CD14-positive monocyte (primary cell): Measurements from ENCODE around the gene CIAO2A. TPM values are rescaled to one million over a fixed set of nuclear protein-coding genes. Genes with fewer than 3 reads are reported as not detected.

ENCODE experiments used
- DNase-seq, 3 donors: peaks; one replicate each; pipeline ENCODE4 v3.0.0-alpha.2; 2011 to 2022
- H2AFZ ChIP-seq: 2 replicates; pipeline ENCODE4 v1.6.0; 2012; ENCODE audit warnings: mild to moderate bottlenecking, low read depth, low read length, inconsistent platforms; ENCODE audit not compliant: insufficient read depth, poor library complexity, severe bottlenecking
- H3K27ac ChIP-seq, 2 donors: 1 replicate in 1 of 2; 2 replicates in 1 of 2; pipeline ENCODE4 v1.5.1; 2012 to 2013; ENCODE audit warnings: low read length in 2 of 2, control low read depth in 1 of 2, inconsistent platforms in 1 of 2, low read depth in 1 of 2, mild to moderate bottlenecking in 1 of 2
- H3K27me3 ChIP-seq, 2 donors: one replicate each; pipeline versions ENCODE4 v1.6.0 to v1.6.1; 2011 to 2013; ENCODE audit warnings: low read length in 2 of 2; ENCODE audit not compliant: control insufficient read depth in 2 of 2, insufficient read depth in 2 of 2
- H3K36me3 ChIP-seq, 2 donors: replicated peaks in 1 of 2; 1 replicate in 1 of 2; 2 replicates in 1 of 2; pipeline versions ENCODE4 v1.5.1 to v1.6.1; 2012 to 2013; ENCODE audit warnings: low read length in 2 of 2, control low read depth in 1 of 2, inconsistent platforms in 1 of 2, mild to moderate bottlenecking in 1 of 2; ENCODE audit not compliant: insufficient read depth in 2 of 2, control insufficient read depth in 1 of 2
- H3K4me1 ChIP-seq, 2 donors: 1 replicate in 1 of 2; 2 replicates in 1 of 2; pipeline versions ENCODE4 v1.5.1 to v1.6.1; 2012 to 2013; ENCODE audit warnings: low read length in 2 of 2, control low read depth in 1 of 2, inconsistent platforms in 1 of 2, mild to moderate bottlenecking in 1 of 2, moderate library complexity in 1 of 2; ENCODE audit not compliant: insufficient read depth in 2 of 2, control insufficient read depth in 1 of 2
- H3K4me2 ChIP-seq: replicated peaks from 2 replicates; pipeline ENCODE3; 2012; ENCODE audit warnings: low read length, moderate library complexity, mild to moderate bottlenecking; ENCODE audit not compliant: poor library complexity, severe bottlenecking; ENCODE audit errors: extremely low read depth
- H3K4me3 ChIP-seq, 3 experiments: fragments of 200-600 bp in 1 of 3; sonication (generic) in 1 of 3; replicated peaks in 1 of 3; 1 replicate in 2 of 3; 2 replicates in 1 of 3; pipeline ENCODE4 v1.5.1; 2011 to 2013; ENCODE audit warnings: low read length in 3 of 3, mild to moderate bottlenecking in 3 of 3, control low read depth in 2 of 3, low read depth in 2 of 3, inconsistent platforms in 1 of 3, moderate library complexity in 1 of 3
- H3K79me2 ChIP-seq: 2 replicates; pipeline ENCODE4 v1.6.0; 2012; ENCODE audit warnings: mild to moderate bottlenecking, control low read depth, inconsistent platforms, low read length, moderate library complexity; ENCODE audit not compliant: insufficient read depth
- H3K9ac ChIP-seq: 2 replicates; pipeline ENCODE4 v1.6.0; 2017; ENCODE audit warnings: low read length, mild to moderate bottlenecking; ENCODE audit not compliant: insufficient read depth, poor library complexity, severe bottlenecking
- H3K9me3 ChIP-seq, 2 donors: replicated peaks in 1 of 2; 1 replicate in 1 of 2; 2 replicates in 1 of 2; pipeline versions ENCODE4 v1.5.1 to v1.6.1; 2012 to 2013; ENCODE audit warnings: low read length in 2 of 2, control low read depth in 1 of 2; ENCODE audit not compliant: control insufficient read depth in 1 of 2, insufficient read depth in 1 of 2
- H4K20me1 ChIP-seq: 2 replicates; pipeline ENCODE4 v1.6.0; 2012; ENCODE audit warnings: mild to moderate bottlenecking, low read length, control low read depth, moderate library complexity; ENCODE audit not compliant: insufficient read depth
- H3K27ac Mint-ChIP-seq, 7 donors: one replicate each; pipeline ENCODE4 v1.8.0; 2020; ENCODE audit warnings: mild to moderate bottlenecking in 7 of 7, mixed read lengths in 7 of 7, moderate library complexity in 6 of 7, inconsistent platforms in 2 of 7
- H3K27me3 Mint-ChIP-seq, 3 donors: one replicate each; pipeline ENCODE4 v1.8.0; 2021 to 2022; ENCODE audit warnings: low read depth in 3 of 3, mild to moderate bottlenecking in 3 of 3, mixed read lengths in 3 of 3, moderate library complexity in 3 of 3, inconsistent platforms in 1 of 3
- H3K36me3 Mint-ChIP-seq, 2 donors: one replicate each; pipeline ENCODE4 v1.8.0; 2020; ENCODE audit warnings: mixed read lengths in 2 of 2, inconsistent platforms in 1 of 2, mild to moderate bottlenecking in 1 of 2
- H3K4me1 Mint-ChIP-seq: one replicate; pipeline ENCODE4 v1.8.0; 2020; ENCODE audit warnings: mild to moderate bottlenecking, mixed read lengths
- H3K4me3 Mint-ChIP-seq, 2 donors: one replicate each; pipeline ENCODE4 v1.8.0; 2020; ENCODE audit warnings: mild to moderate bottlenecking in 2 of 2, mixed read lengths in 2 of 2, moderate library complexity in 1 of 2
- H3K9me3 Mint-ChIP-seq, 7 donors: one replicate each; pipeline ENCODE4 v1.8.0; 2020 to 2022; ENCODE audit warnings: mixed read lengths in 7 of 7, mild to moderate bottlenecking in 6 of 7, moderate library complexity in 6 of 7, inconsistent platforms in 2 of 7
- WGBS: methylation state at CpG from one replicate; pipeline ENCODE4 v1.1.5; 2013; ENCODE audit warnings: missing lambda C conversion rate; ENCODE audit not compliant: insufficient coverage; 5-methylcytosine and 5-hydroxymethylcytosine counted together
- intact Hi-C, 2 donors: fragments of 100-400 bp; cut with micrococcal nuclease; formaldehyde crosslinking; loops; one replicate each; pipeline versions ENCODE4 v1.15.0 to v1.15.1; 2023
- polyA plus RNA-seq, 3 donors: library from polyadenylated mRNA; depleted of rRNA in 1 of 3; unstranded in 2 of 3; stranded (reverse) in 1 of 3; fragments of 300-500 nt in 2 of 3; fragments of >200 nt in 1 of 3; fragmentation: Illumina TruSeq in 2 of 3; gene quantifications; 1 replicate in 2 of 3; 2 replicates in 1 of 3; pipeline ENCODE4 v1.2.3, GENCODE V29; 2012 to 2021
- TF ChIP-seq, protein P1 (sequence below): fragments of 200-600 bp; IDR thresholded peaks from one replicate; pipeline ENCODE4 v1.8.0; 2022; ENCODE audit warnings: antibody characterized with exemption, mild to moderate bottlenecking

The CIAO2A gene
- polyA plus RNA-seq, 3 donors: 98.2 to 265 (median 261) TPM

- TF ChIP-seq, protein P1, sequence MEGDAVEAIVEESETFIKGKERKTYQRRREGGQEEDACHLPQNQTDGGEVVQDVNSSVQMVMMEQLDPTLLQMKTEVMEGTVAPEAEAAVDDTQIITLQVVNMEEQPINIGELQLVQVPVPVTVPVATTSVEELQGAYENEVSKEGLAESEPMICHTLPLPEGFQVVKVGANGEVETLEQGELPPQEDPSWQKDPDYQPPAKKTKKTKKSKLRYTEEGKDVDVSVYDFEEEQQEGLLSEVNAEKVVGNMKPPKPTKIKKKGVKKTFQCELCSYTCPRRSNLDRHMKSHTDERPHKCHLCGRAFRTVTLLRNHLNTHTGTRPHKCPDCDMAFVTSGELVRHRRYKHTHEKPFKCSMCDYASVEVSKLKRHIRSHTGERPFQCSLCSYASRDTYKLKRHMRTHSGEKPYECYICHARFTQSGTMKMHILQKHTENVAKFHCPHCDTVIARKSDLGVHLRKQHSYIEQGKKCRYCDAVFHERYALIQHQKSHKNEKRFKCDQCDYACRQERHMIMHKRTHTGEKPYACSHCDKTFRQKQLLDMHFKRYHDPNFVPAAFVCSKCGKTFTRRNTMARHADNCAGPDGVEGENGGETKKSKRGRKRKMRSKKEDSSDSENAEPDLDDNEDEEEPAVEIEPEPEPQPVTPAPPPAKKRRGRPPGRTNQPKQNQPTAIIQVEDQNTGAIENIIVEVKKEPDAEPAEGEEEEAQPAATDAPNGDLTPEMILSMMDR: no peak
- H3K27me3 ChIP-seq: no peaks in the 10 kb centered on the region
- Mint-ChIP-seq H3K36me3 (peaks cover 44% of the 10 kb centered on the region in 2 donors), H3K9me3 (peaks cover 0 to 2% (median 0%) of the 10 kb centered on the region in 7 donors), H3K27me3 (no peaks in the 10 kb centered on the region), H3K27ac (no peak overlapping the region), H3K4me1 (peaks cover 39% of the 10 kb centered on the region), H3K4me3 (no peak overlapping the region)
- H3K4me1 ChIP-seq: peaks cover 24 to 33% of the 10 kb centered on the region in 2 donors
- H3K9ac ChIP-seq: no peak overlapping the region
- no peak overlapping the region for H3K4me3 ChIP-seq
- H4K20me1 ChIP-seq: peaks cover 20% of the 10 kb centered on the region
- intact Hi-C loops: no loop called here
- 100% methylated on average over 2 of the region's 2 CpGs for WGBS
- H2AFZ ChIP-seq: no peak overlapping the region
- H3K4me2 ChIP-seq: no peak overlapping the region
- no peak for DNase-seq
- peaks cover 7% of the 10 kb centered on the region for H3K79me2 ChIP-seq
- peaks cover 31 to 65% of the 10 kb centered on the region in 2 donors for H3K36me3 ChIP-seq
- H3K27ac ChIP-seq: no peak overlapping the region
- H3K9me3 ChIP-seq: no peaks in the 10 kb centered on the region
Observed at GRCh38 chr15:64072812-64073211, 20.8 kb downstream of the CIAO2A start.

GRCh38 chr15:64071931-64072765 lies 21.5 kb downstream of the CIAO2A start:
- Histone ChIP-seq H3K4me3 (peak overlapping the region in 1 of 3 experiments; percentile 5), H3K9ac (no peak overlapping the region), H4K20me1 (peaks cover 14% of the 10 kb centered on the region), H3K4me1 (peaks cover 28 to 40% of the 10 kb centered on the region in 2 donors), H3K36me3 (peaks cover 26 to 59% of the 10 kb centered on the region in 2 donors), H3K4me2 (no peak overlapping the region), H3K27me3 (no peaks in the 10 kb centered on the region), H3K79me2 (peaks cover under 1% of the 10 kb centered on the region), H2AFZ (no peak overlapping the region), H3K9me3 (no peaks in the 10 kb centered on the region), H3K27ac (peak overlapping the region; percentile 55 to 80)
- peak overlapping the region; percentile 71 to 92 (median 80) for H3K27ac Mint-ChIP-seq
- no peak for DNase-seq
- peaks cover 0 to 2% (median 0%) of the 10 kb centered on the region in 7 donors for H3K9me3 Mint-ChIP-seq
- 100% methylated on average over 1 of the region's 4 CpGs for WGBS
- peaks cover 37% of the 10 kb centered on the region in 2 donors for H3K36me3 Mint-ChIP-seq
- H3K27me3 Mint-ChIP-seq: no peaks in the 10 kb centered on the region
- H3K4me3 Mint-ChIP-seq: no peak overlapping the region
- TF ChIP-seq, protein P1: no peak
- intact Hi-C loops: no loop called here
- H3K4me1 Mint-ChIP-seq: peaks cover 44% of the 10 kb centered on the region
